Peyer's patch (tissue), 4 donors: ENCODE data around the gene ENTPD3. TPM values are rescaled to one million over a fixed set of nuclear protein-coding genes. Genes with fewer than 3 reads are reported as not detected.

Source experiments
- DNase-seq, 3 donors: peaks; one replicate each; pipeline ENCODE4 v3.0.0-alpha.2; 2017 to 2019
- H3K27ac ChIP-seq, 4 donors: fragments of 200-600 bp; sonication (generic); one replicate each; pipeline ENCODE4 v1.5.1; 2016 to 2019
- H3K27me3 ChIP-seq, 2 donors: fragments of 200-600 bp; sonication (generic); one replicate each; pipeline ENCODE4 v1.5.1; 2019
- H3K36me3 ChIP-seq, 3 donors: fragments of 200-600 bp; sonication (generic); one replicate each; pipeline ENCODE4 v1.5.1; 2016 to 2019
- H3K4me1 ChIP-seq, 4 donors: fragments of 200-600 bp; sonication (generic); one replicate each; pipeline ENCODE4 v1.5.1; 2016 to 2019
- H3K4me3 ChIP-seq, 4 donors: fragments of 200-600 bp; sonication (generic); 1 replicate in 3 of 4; 2 replicates in 1 of 4; pipeline ENCODE4 v1.5.1; 2016 to 2019; ENCODE audit warnings: mild to moderate bottlenecking in 1 of 4
- H3K9me3 ChIP-seq, 4 donors: fragments of 200-600 bp; sonication (generic); one replicate each; pipeline ENCODE4 v1.5.1; 2016 to 2019; ENCODE audit warnings: mild to moderate bottlenecking in 1 of 4
- CTCF ChIP-seq, 6 experiments: fragments of 450-650 bp in 4 of 6; fragments of 200-600 bp in 2 of 6; sonication (generic) in 1 of 6; IDR thresholded peaks; one replicate each; pipeline ENCODE4 v1.5.1; 2017 to 2019; ENCODE audit warnings: antibody characterized with exemption in 6 of 6, mild to moderate bottlenecking in 3 of 6, moderate library complexity in 1 of 6
- POLR2A ChIP-seq, 2 donors: fragments of 450-650 bp; IDR thresholded peaks; one replicate each; pipeline ENCODE4 v1.5.1; 2017; ENCODE audit warnings: antibody characterized with exemption in 2 of 2, mild to moderate bottlenecking in 2 of 2, moderate library complexity in 2 of 2
- total RNA-seq, 4 donors: library from RNA; depleted of rRNA; stranded (reverse); fragments of >200 nt; gene quantifications; one replicate each; pipeline ENCODE4 v1.1.0, GENCODE V29; 2016

ENTPD3 gene
- total RNA-seq, 4 donors from 2014 or later: 0.53 to 1.2 (median 0.67) TPM; not detected in 1

- no peak overlapping the region for H3K4me3 ChIP-seq
- TF ChIP-seq CTCF (IDR thresholded peaks at IDR 0.05): no peak
- TF ChIP-seq POLR2A (IDR thresholded peaks at IDR 0.05): no peak
- no peak overlapping the region for H3K27ac ChIP-seq
- H3K4me1 ChIP-seq: peaks cover 0 to 7% (median 1%) of the 10 kb centered on the region in 4 donors
- H3K36me3 ChIP-seq: no peaks in the 10 kb centered on the region
- no peaks in the 10 kb centered on the region for H3K27me3 ChIP-seq
- DNase-seq: no peak
- H3K9me3 ChIP-seq: no peaks in the 10 kb centered on the region
These were observed 891 bp downstream of the ENTPD3 start for GRCh38 chr3:40387895-40388254.

- Histone ChIP-seq H3K4me1 (no peaks in the 10 kb centered on the region), H3K9me3 (no peaks in the 10 kb centered on the region), H3K27ac (no peak overlapping the region), H3K4me3 (no peak overlapping the region), H3K27me3 (no peaks in the 10 kb centered on the region), H3K36me3 (no peaks in the 10 kb centered on the region)
- no peak for TF ChIP-seq POLR2A (IDR thresholded peaks at IDR 0.05)
- no peak for TF ChIP-seq CTCF (IDR thresholded peaks at IDR 0.05)
- no peak for DNase-seq
These were observed 9.4 kb downstream of the ENTPD3 start for GRCh38 chr3:40396406-40396805.

- Histone ChIP-seq H3K9me3 (no peaks in the 10 kb centered on the region), H3K27me3 (no peaks in the 10 kb centered on the region), H3K27ac (no peak overlapping the region), H3K4me3 (no peak overlapping the region), H3K36me3 (no peaks in the 10 kb centered on the region), H3K4me1 (no peaks in the 10 kb centered on the region)
- DNase-seq: no peak
- TF ChIP-seq CTCF (IDR thresholded peaks at IDR 0.05): no peak
- no peak for TF ChIP-seq POLR2A (IDR thresholded peaks at IDR 0.05)
These were observed 10.1 kb downstream of the ENTPD3 start for GRCh38 chr3:40397129-40397528.

- H3K27ac ChIP-seq: no peak overlapping the region
- no peak for DNase-seq
- TF ChIP-seq CTCF (IDR thresholded peaks at IDR 0.05) (no peak), POLR2A (IDR thresholded peaks at IDR 0.05) (no peak)
These were observed 10.9 kb downstream of the ENTPD3 start for GRCh38 chr3:40397912-40398311.

GRCh38 chr3:40398346-40398745 lies 11.4 kb downstream of the ENTPD3 start:
- H3K4me1 ChIP-seq: no peaks in the 10 kb centered on the region
- TF ChIP-seq POLR2A (IDR thresholded peaks at IDR 0.05) (no peak), CTCF (IDR thresholded peaks at IDR 0.05) (no peak)
- DNase-seq: no peak
- no peaks in the 10 kb centered on the region for H3K9me3 ChIP-seq
- no peak overlapping the region for H3K27ac ChIP-seq
- no peak overlapping the region for H3K4me3 ChIP-seq
- H3K27me3 ChIP-seq: no peaks in the 10 kb centered on the region
- H3K36me3 ChIP-seq: no peaks in the 10 kb centered on the region

More at GRCh38 chr3:40397912-40398311, 10.9 kb downstream of the ENTPD3 start:
- no peaks in the 10 kb centered on the region for H3K9me3 ChIP-seq
- no peaks in the 10 kb centered on the region for H3K4me1 ChIP-seq
- no peak overlapping the region for H3K4me3 ChIP-seq
- no peaks in the 10 kb centered on the region for H3K27me3 ChIP-seq
- H3K36me3 ChIP-seq: no peaks in the 10 kb centered on the region

GRCh38 chr3:40404591-40405198 lies 17.7 kb downstream of the ENTPD3 start:
- H3K27me3 ChIP-seq: no peaks in the 10 kb centered on the region
- no peak overlapping the region for H3K4me3 ChIP-seq
- DNase-seq: no peak
- no peak overlapping the region for H3K27ac ChIP-seq
- H3K36me3 ChIP-seq: no peaks in the 10 kb centered on the region
- no peak for TF ChIP-seq CTCF (IDR thresholded peaks at IDR 0.05)
- no peak for TF ChIP-seq POLR2A (IDR thresholded peaks at IDR 0.05)
- H3K4me1 ChIP-seq: no peaks in the 10 kb centered on the region
- H3K9me3 ChIP-seq: no peaks in the 10 kb centered on the region
